Right hindlimb (tissue), 1 donor: ENCODE measurements around the gene KATNIP.
"Not testable (repeated sequence)": the region's sequence is repeated elsewhere in the genome, so short reads cannot be mapped to it uniquely, and the experiment has no call there.

Source experiments
- DNase-seq: peaks from one replicate; pipeline ENCODE4 v3.0.0-alpha.2; 2018

The KATNIP gene

GRCh38 chr16:27539120-27539519 is 10.8 kb upstream of the KATNIP start:
- no peak for DNase-seq

- no peak for DNase-seq
Measured at GRCh38 chr16:27539636-27540035, 10.3 kb upstream of the KATNIP start.

GRCh38 chr16:27543801-27544200 is 6.1 kb upstream of the KATNIP start:
- DNase-seq = no peak

- no peak for DNase-seq
Measured at GRCh38 chr16:27544671-27545070, 5.3 kb upstream of the KATNIP start.

GRCh38 chr16:27547134-27547533 is 2.8 kb upstream of the KATNIP start:
- DNase-seq = no peak

GRCh38 chr16:27547851-27548250 is 2.1 kb upstream of the KATNIP start:
- DNase-seq = no peak

GRCh38 chr16:27549464-27549745 is 539 bp upstream of the KATNIP start:
- no peak for DNase-seq

GRCh38 chr16:27550582-27550920 is 607 bp downstream of the KATNIP start:
- no peak for DNase-seq

- DNase-seq = no peak
Measured at GRCh38 chr16:27551036-27551435, 1.1 kb downstream of the KATNIP start.

GRCh38 chr16:27556471-27556870 is 6.5 kb downstream of the KATNIP start:
- DNase-seq = no peak

- no peak for DNase-seq
Measured at GRCh38 chr16:27558434-27558833, 8.5 kb downstream of the KATNIP start.

GRCh38 chr16:27558932-27559331 is 9.0 kb downstream of the KATNIP start:
- DNase-seq = no peak

- DNase-seq = no peak
Measured at GRCh38 chr16:27561216-27561615, 11.3 kb downstream of the KATNIP start.

GRCh38 chr16:27564224-27564623 is 14.3 kb downstream of the KATNIP start:
- DNase-seq = no peak

- no peak for DNase-seq
Measured at GRCh38 chr16:27566417-27566816, 16.5 kb downstream of the KATNIP start.

- DNase-seq = no peak
Measured at GRCh38 chr16:27568077-27568476, 18.1 kb downstream of the KATNIP start.

- not testable (repeated sequence) for DNase-seq
Measured at GRCh38 chr16:27570986-27571385, 21.0 kb downstream of the KATNIP start.

GRCh38 chr16:27571433-27572326 is 21.7 kb downstream of the KATNIP start:
- DNase-seq = no peak

- DNase-seq = peak; percentile 52
Measured at GRCh38 chr16:27572711-27573110, 22.8 kb downstream of the KATNIP start.

- DNase-seq = no peak
Measured at GRCh38 chr16:27576729-27577128, 26.8 kb downstream of the KATNIP start.

- no peak for DNase-seq
Measured at GRCh38 chr16:27579087-27579980, 29.4 kb downstream of the KATNIP start.

- no peak for DNase-seq
Measured at GRCh38 chr16:27582883-27583282, 32.9 kb downstream of the KATNIP start.

GRCh38 chr16:27583634-27584033 is 33.7 kb downstream of the KATNIP start:
- no peak for DNase-seq

GRCh38 chr16:27585200-27585599 is 35.3 kb downstream of the KATNIP start:
- DNase-seq = no peak
